GM21528 (cell line): ENCODE results near the gene HCN3.
"Not testable (repeated sequence)": the region's sequence is repeated elsewhere in the genome, so short reads cannot be mapped to it uniquely, and the experiment has no call there.

ENCODE experiments used
- ATAC-seq: cut with Tn5 transposase; IDR thresholded peaks from one replicate; pipeline ENCODE4 v1.9.1; 2021; ENCODE audit warnings: mild to moderate bottlenecking, moderate library complexity; ENCODE audit not compliant: unreplicated experiment, low FRiP score

The HCN3 gene

GRCh38 chr1:155279268-155279667, 2.0 kb downstream of the HCN3 start:
- ATAC-seq = no peak

- ATAC-seq = no peak
These were observed 5.3 kb downstream of the HCN3 start for GRCh38 chr1:155282488-155283091.

GRCh38 chr1:155284476-155284875, 7.2 kb downstream of the HCN3 start:
- no peak for ATAC-seq

GRCh38 chr1:155285063-155285462, 7.8 kb downstream of the HCN3 start:
- no peak for ATAC-seq

GRCh38 chr1:155285631-155286044, 8.4 kb downstream of the HCN3 start:
- no peak for ATAC-seq

GRCh38 chr1:155286544-155286943, 9.3 kb downstream of the HCN3 start:
- ATAC-seq = no peak

- ATAC-seq = no peak
These were observed 10.8 kb downstream of the HCN3 start for GRCh38 chr1:155287987-155288543.

- not testable (repeated sequence) for ATAC-seq
These were observed 13.7 kb downstream of the HCN3 start for GRCh38 chr1:155291006-155291405.

- no peak for ATAC-seq
These were observed 16.0 kb downstream of the HCN3 start for GRCh38 chr1:155293086-155293749.

GRCh38 chr1:155294520-155295182, 17.4 kb downstream of the HCN3 start:
- no peak for ATAC-seq

GRCh38 chr1:155295183-155295941, 18.1 kb downstream of the HCN3 start:
- no peak for ATAC-seq

- ATAC-seq = no peak
These were observed 18.6 kb downstream of the HCN3 start for GRCh38 chr1:155295942-155296267.

- no peak for ATAC-seq
These were observed 19.4 kb downstream of the HCN3 start for GRCh38 chr1:155296661-155297060.

GRCh38 chr1:155297384-155297783, 20.1 kb downstream of the HCN3 start:
- no peak for ATAC-seq

GRCh38 chr1:155300024-155300423, 22.8 kb downstream of the HCN3 start:
- no peak for ATAC-seq

GRCh38 chr1:155300553-155301329, 23.5 kb downstream of the HCN3 start:
- no peak for ATAC-seq

GRCh38 chr1:155301342-155301841, 24.1 kb downstream of the HCN3 start, which contains the start of gene PKLR:
TSS of gene PKLR (minus strand) at chr1:155301438. CDS start at chr1:155301395, 43 bp downstream.
- no peak for ATAC-seq

- no peak for ATAC-seq
These were observed 27.3 kb downstream of the HCN3 start for GRCh38 chr1:155304558-155305063.

GRCh38 chr1:155305881-155306391, 28.7 kb downstream of the HCN3 start:
- no peak for ATAC-seq
